Right renal cortex interstitium (tissue), 3 donors: Measurements from ENCODE around the gene EMC10. TPM values are rescaled to one million over a fixed set of nuclear protein-coding genes. Genes with fewer than 3 reads are reported as not detected.

Experiments used
- DNase-seq, 3 donors: peaks; one replicate each; pipeline ENCODE4 v3.0.0-alpha.2; 2013; ENCODE audit warnings: low read depth in 3 of 3, low spot score in 2 of 3
- polyA plus RNA-seq, 3 donors: library from polyadenylated mRNA; unstranded; fragments of 120-200 nt; gene quantifications; one replicate each; pipeline ENCODE4 v1.2.1, GENCODE V29; 2013; ENCODE audit not compliant: insufficient read length in 3 of 3

EMC10 gene
- polyA plus RNA-seq, 3 donors, result 103 to 123 (median 107) TPM

DNA sequence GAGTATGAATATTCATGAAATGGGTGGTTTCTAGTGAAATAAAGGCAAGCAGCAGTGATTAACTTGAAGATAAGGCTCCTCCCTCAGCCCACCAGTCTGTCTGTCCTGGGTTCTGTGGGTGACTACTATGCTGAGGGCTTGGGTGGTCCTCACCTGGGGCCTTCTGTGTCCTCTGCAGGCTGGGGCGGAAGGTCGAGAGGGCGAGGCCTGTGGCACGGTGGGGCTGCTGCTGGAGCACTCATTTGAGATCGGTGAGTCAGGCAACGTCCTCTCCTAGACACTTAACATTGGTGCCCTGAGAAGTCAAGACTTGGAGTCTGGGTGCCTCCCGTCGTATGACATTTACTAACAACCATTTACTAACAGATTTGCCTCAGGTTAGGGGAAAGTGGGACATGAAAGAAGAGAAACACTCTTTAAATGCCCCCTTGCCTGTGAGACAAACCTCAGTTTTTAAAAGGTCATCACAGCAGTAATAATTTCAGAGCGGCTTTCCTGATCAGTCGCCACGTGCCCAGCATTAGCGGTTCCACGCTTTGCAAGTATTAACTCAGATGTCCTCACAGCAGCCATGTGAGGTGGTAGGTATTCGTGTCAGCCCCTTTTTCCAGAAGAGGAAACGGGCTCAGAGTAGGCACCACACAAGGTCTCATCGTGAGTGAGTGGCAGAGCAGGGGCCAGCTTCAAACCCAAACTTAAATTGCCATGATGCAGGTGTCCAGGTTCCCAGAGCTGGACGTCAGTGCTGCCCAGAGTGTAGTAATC, 1.6 kb downstream of the EMC10 start:
- no peak for DNase-seq

DNA sequence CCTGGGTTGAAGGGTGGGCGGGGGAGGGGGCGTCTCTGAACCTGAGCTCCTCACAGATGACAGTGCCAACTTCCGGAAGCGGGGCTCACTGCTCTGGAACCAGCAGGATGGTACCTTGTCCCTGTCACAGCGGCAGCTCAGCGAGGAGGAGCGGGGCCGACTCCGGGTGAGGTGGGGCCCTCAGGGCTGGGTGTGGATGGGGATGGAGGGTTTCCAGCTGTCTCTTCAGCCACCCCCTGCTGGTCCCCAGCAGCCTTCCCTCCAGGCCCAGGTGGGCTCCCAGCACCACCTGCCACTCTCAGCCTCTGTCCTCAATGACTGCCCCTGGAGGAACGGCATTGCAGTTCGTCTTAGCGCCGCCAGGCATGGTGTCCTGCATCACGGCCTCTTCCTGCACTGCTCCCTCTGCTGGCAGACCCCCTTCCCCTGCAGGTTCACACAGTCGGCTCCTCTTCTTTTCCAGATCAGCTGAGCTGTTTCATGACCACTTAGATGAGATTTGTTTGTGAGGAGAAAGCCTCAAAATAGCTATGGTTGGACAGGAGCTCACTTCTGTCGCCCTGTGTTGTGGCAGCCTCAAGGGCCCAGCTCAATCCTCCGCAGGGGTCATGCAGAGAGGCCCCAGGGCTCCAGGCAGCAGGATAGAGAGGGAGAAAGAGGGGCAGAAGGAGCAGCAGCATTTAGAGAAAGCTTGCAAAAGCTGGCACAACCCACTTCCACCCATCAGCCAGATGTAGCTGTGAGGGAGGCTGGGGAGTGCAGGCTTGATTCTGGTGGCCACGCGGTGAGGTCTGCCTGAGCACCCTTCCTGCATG, 2.8 kb downstream of the EMC10 start:
- DNase-seq, result no peak

GRCh38 chr19:50479761-50480251, 3.5 kb downstream of the EMC10 start:
- DNase-seq, result no peak

DNA sequence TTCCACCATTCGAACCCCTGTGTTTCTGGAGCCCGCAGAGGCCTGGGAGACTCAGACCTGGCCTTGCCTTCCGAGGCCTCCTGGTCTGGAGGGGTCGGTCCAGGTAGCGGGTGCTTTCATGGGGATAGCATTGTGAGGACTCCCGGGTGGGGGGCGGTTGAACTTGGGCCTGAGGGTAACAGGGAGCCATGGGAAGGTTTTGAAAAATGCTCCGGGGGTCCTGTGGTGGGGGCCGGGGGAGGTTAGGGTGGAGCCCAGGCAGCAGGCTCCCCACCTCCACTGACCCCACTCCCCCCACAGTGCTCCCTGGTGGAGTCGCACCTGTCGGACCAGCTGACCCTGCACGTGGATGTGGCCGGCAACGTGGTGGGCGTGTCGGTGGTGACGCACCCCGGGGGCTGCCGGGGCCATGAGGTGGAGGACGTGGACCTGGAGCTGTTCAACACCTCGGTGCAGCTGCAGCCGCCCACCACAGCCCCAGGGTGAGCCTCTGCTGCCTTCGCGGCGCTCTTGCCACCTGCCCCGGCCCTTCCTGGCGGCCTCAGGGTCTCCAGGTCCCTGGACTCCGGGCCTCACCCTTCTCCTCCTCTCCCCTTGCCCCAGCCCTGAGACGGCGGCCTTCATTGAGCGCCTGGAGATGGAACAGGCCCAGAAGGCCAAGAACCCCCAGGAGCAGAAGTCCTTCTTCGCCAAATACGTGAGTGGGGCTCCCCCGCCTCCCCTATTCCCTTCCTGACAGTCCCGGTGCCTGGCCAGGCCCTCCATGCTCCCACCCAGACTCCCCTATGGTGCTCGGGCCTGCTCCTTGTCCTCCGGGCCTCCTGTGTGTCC, 4.2 kb downstream of the EMC10 start:
- no peak for DNase-seq

GRCh38 chr19:50481351-50482149, 5.2 kb downstream of the EMC10 start:
- no peak for DNase-seq

- no peak for DNase-seq
Observed at GRCh38 chr19:50482271-50482855, 6.1 kb downstream of the EMC10 start.

- no peak for DNase-seq
Observed at GRCh38 chr19:50482916-50483315, 6.6 kb downstream of the EMC10 start.

DNA sequence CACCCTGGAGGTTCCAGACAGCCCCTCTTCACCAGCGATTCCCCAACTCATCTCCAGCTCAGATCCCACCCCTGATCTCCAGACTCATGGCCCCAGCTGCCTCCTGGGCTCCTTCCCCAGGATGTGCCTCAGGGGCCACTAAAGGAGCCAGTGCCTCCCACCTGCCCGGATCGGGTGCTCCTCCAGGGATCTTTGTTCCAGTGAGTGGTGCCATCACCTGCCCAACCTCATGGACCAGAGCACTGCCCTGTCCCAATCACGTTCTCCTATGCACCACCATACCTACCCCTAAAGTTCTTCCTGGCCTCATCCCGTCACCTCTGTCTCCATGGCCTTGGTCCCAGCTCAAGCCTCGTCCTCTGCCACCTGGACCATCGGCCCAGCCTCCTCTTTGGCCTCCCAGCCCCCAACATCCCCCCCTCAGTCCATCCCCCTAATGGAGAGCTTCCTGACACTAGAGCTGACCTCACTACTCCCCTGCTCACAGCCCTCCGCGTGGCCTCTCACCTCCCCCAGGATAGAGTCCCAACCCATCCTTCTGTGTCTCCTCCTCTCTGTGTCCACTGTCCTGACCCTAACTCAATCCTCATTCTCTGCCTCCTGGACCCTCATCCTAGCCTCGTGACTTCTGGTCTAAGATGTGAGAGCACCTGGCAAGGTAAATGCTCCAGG, 9.1 kb downstream of the EMC10 start:
- DNase-seq, result no peak

- no peak for DNase-seq
Observed at GRCh38 chr19:50486823-50487515, 10.7 kb downstream of the EMC10 start.

GRCh38 chr19:50488389-50489194, 12.3 kb downstream of the EMC10 start:
- DNase-seq, result no peak

- DNase-seq, result no peak
Observed at GRCh38 chr19:50489461-50490011, 13.2 kb downstream of the EMC10 start.

- DNase-seq, result no peak
Observed at GRCh38 chr19:50490411-50490811, 14.1 kb downstream of the EMC10 start.

- DNase-seq, result no peak
Observed at GRCh38 chr19:50490991-50491472, 14.7 kb downstream of the EMC10 start.

- DNase-seq, result no peak
Observed at GRCh38 chr19:50492303-50493052, 16.2 kb downstream of the EMC10 start.

DNA sequence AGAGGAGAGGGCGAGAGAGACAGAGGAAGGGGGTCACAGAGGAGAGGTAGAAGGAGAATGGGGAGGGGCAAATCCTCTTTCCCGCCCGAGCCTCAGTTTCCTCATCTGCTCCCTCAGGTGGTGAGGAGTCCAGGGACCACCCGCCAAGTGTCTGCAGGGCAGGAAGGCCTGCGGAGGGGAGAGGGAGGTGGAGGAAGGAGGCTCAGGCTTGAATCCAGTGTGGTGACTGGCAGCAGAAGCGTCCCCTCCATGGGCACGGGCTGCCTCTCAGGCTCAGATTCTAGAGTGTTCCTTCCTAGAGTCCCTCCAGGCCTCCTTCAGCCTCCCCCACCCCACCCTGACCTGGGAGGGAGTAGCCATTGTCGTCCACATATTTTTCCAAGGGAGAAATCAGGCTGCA, 16.9 kb downstream of the EMC10 start:
- DNase-seq, result no peak

GRCh38 chr19:50494186-50495019, 18.1 kb downstream of the EMC10 start:
- no peak for DNase-seq
